HEK293T (cell line): ENCODE data around the gene BTBD9.
"Not testable (repeated sequence)": the region's sequence is repeated elsewhere in the genome, so short reads cannot be mapped to it uniquely, and the experiment has no call there.

Source experiments
- CTCF ChIA-PET: fragments of 350-600 bp; formaldehyde crosslinking; extraction: SDS; loops from one replicate; lab custom pipeline; 2021; ENCODE audit warnings: antibody characterized with exemption, inconsistent platforms; lab: Yijun Ruan, JAX
- POLR2A ChIA-PET: fragments of 350-600 bp; formaldehyde crosslinking; extraction: SDS; loops from one replicate; lab custom pipeline; 2020; ENCODE audit warnings: antibody characterized with exemption, inconsistent platforms; lab: Yijun Ruan, JAX
- DNase-seq: peaks from one replicate; pipeline ENCODE4 v3.0.0; 2012; ENCODE audit warnings: mixed read lengths; ENCODE audit errors: extremely low spot score
- ARNT ChIP-seq: fragments of 450-650 bp; IDR thresholded peaks from 2 replicates; pipeline ENCODE4 v1.6.1; 2017; ENCODE audit warnings: mild to moderate bottlenecking
- BHLHE40 ChIP-seq: fragments of 450-650 bp; IDR thresholded peaks from 2 replicates; pipeline ENCODE4 v1.6.1; 2016; ENCODE audit warnings: mild to moderate bottlenecking, moderate library complexity, borderline replicate concordance
- CTBP1 ChIP-seq: fragments of 450-650 bp; IDR thresholded peaks from 2 replicates; pipeline ENCODE4 v1.6.1; 2016; ENCODE audit warnings: borderline replicate concordance
- ELF4 ChIP-seq: fragments of 450-650 bp; IDR thresholded peaks from 2 replicates; pipeline ENCODE4 v1.6.1; 2017; ENCODE audit warnings: antibody characterized with exemption
- FOXA1 ChIP-seq: fragments of 450-650 bp; IDR thresholded peaks from 2 replicates; pipeline ENCODE4 v1.6.1; 2016; ENCODE audit warnings: mild to moderate bottlenecking
- FOXK2 ChIP-seq: fragments of 450-650 bp; IDR thresholded peaks from 2 replicates; pipeline ENCODE4 v1.6.1; 2016; ENCODE audit warnings: mild to moderate bottlenecking
- FOXM1 ChIP-seq: fragments of 450-650 bp; IDR thresholded peaks from 2 replicates; pipeline ENCODE4 v1.6.1; 2017; ENCODE audit warnings: mild to moderate bottlenecking, borderline replicate concordance
- HDGF ChIP-seq: fragments of 450-650 bp; IDR thresholded peaks from 2 replicates; pipeline ENCODE4 v1.6.1; 2017; ENCODE audit warnings: antibody characterized with exemption, borderline replicate concordance
- L3MBTL2 ChIP-seq: fragments of 450-650 bp; conservative IDR thresholded peaks from 2 replicates; pipeline ENCODE4 v1.6.1; 2016; ENCODE audit warnings: mild to moderate bottlenecking
- LEF1 ChIP-seq: fragments of 450-650 bp; IDR thresholded peaks from 2 replicates; pipeline ENCODE4 v1.6.1; 2017; ENCODE audit warnings: mild to moderate bottlenecking, borderline replicate concordance
- NFRKB ChIP-seq: fragments of 450-650 bp; IDR thresholded peaks from 2 replicates; pipeline ENCODE4 v1.6.1; 2016; ENCODE audit warnings: mild to moderate bottlenecking, moderate library complexity
- PKNOX1 ChIP-seq: fragments of 450-650 bp; IDR thresholded peaks from 2 replicates; pipeline ENCODE4 v1.6.1; 2016
- SP1 ChIP-seq: fragments of 450-650 bp; IDR thresholded peaks from 2 replicates; pipeline ENCODE4 v1.6.1; 2017
- SUZ12 ChIP-seq: fragments of 450-650 bp; IDR thresholded peaks from 2 replicates; pipeline ENCODE4 v1.6.1; 2016; ENCODE audit warnings: mild to moderate bottlenecking
- TARDBP ChIP-seq: fragments of 450-650 bp; IDR thresholded peaks from 2 replicates; pipeline ENCODE4 v1.6.1; 2016
- ZNF384 ChIP-seq: fragments of 450-650 bp; IDR thresholded peaks from 2 replicates; pipeline ENCODE4 v1.6.1; 2016

Gene BTBD9

GRCh38 chr6:38349221-38349620 lies 290.5 kb downstream of the BTBD9 start:
- TF ChIP-seq FOXA1 = no peak
- no peak for TF ChIP-seq BHLHE40
- no peak for TF ChIP-seq LEF1
- no peak for TF ChIP-seq FOXK2
- no peak for DNase-seq
- ChIA-PET CTCF (no interaction called here), POLR2A (no interaction called here)

- POLR2A ChIA-PET = no interaction called here
Observed at GRCh38 chr6:38348371-38348770, 291.4 kb downstream of the BTBD9 start.

GRCh38 chr6:38347829-38348228 lies 291.9 kb downstream of the BTBD9 start:
- DNase-seq, POLR2A ChIA-PET, CTCF ChIA-PET: not testable (repeated sequence)

More at GRCh38 chr6:38348371-38348770, 291.4 kb downstream of the BTBD9 start:
- TF ChIP-seq PKNOX1 (no peak), LEF1 (no peak), ARNT (no peak)
- CTCF ChIA-PET = no interaction called here
- DNase-seq = no peak

GRCh38 chr6:38346291-38347079 lies 293.2 kb downstream of the BTBD9 start:
- CTCF ChIA-PET = no interaction called here
- DNase-seq = no peak
- POLR2A ChIA-PET = no interaction called here
- TF ChIP-seq PKNOX1 (no peak), TARDBP (no peak), ARNT (no peak), SP1 (no peak), FOXA1 (no peak), HDGF (no peak), FOXK2 (no peak)

- DNase-seq = no peak
- no peak for TF ChIP-seq PKNOX1
- TF ChIP-seq FOXM1 = no peak
- TF ChIP-seq SP1 = no peak
- no peak for TF ChIP-seq TARDBP
- TF ChIP-seq ARNT = no peak
- TF ChIP-seq FOXK2 = no peak
- no peak for TF ChIP-seq ZNF384
- TF ChIP-seq LEF1 = no peak
- no peak for TF ChIP-seq BHLHE40
- no peak for TF ChIP-seq CTBP1
- TF ChIP-seq L3MBTL2 = no peak
- no peak for TF ChIP-seq HDGF
- TF ChIP-seq ELF4 = no peak
- TF ChIP-seq SUZ12 = no peak
- TF ChIP-seq FOXA1 = no peak
- ChIA-PET POLR2A (no interaction called here), CTCF (interaction anchor here (0.6 kb wide), 1 partner anchor 14 kb away, joined by 4 read pairs; no protein-coding TSS in a partner anchor)
Observed at GRCh38 chr6:38345586-38345985, 294.1 kb downstream of the BTBD9 start.

GRCh38 chr6:38341496-38341895 lies 298.2 kb downstream of the BTBD9 start:
- no peak for DNase-seq
- CTCF ChIA-PET = interaction anchor here (0.8 kb wide), 1 partner anchor 9 kb away, joined by 3 read pairs; no protein-coding TSS in a partner anchor
- TF ChIP-seq HDGF = no peak
- TF ChIP-seq CTBP1 = no peak
- no peak for TF ChIP-seq FOXK2
- TF ChIP-seq L3MBTL2 = no peak
- TF ChIP-seq FOXA1 = no peak
- no peak for TF ChIP-seq NFRKB
- no peak for TF ChIP-seq TARDBP
- TF ChIP-seq BHLHE40 = no peak
- TF ChIP-seq SUZ12 = no peak
- no peak for TF ChIP-seq PKNOX1
- no peak for TF ChIP-seq FOXM1
- TF ChIP-seq ELF4 = no peak
- TF ChIP-seq ZNF384 = no peak
- no peak for TF ChIP-seq LEF1
- TF ChIP-seq SP1 = no peak
- no peak for TF ChIP-seq ARNT
- POLR2A ChIA-PET = no interaction called here

- DNase-seq = no peak
- ChIA-PET CTCF (no interaction called here), POLR2A (no interaction called here)
- no peak for TF ChIP-seq TARDBP
- TF ChIP-seq LEF1 = no peak
- no peak for TF ChIP-seq BHLHE40
- no peak for TF ChIP-seq CTBP1
- no peak for TF ChIP-seq FOXM1
- no peak for TF ChIP-seq ELF4
- no peak for TF ChIP-seq PKNOX1
- TF ChIP-seq L3MBTL2 = no peak
- TF ChIP-seq SP1 = no peak
- no peak for TF ChIP-seq NFRKB
- no peak for TF ChIP-seq FOXK2
- no peak for TF ChIP-seq FOXA1
- no peak for TF ChIP-seq ARNT
- no peak for TF ChIP-seq SUZ12
- TF ChIP-seq ZNF384 = no peak
- no peak for TF ChIP-seq HDGF
Observed at GRCh38 chr6:38339914-38340313, 299.8 kb downstream of the BTBD9 start.
